Measurements from ENCODE around the gene KLHL21. TPM values are rescaled to one million over a fixed set of nuclear protein-coding genes. Genes with fewer than 3 reads are reported as not detected.
A peak's percentile ranks its signal among the peaks of the same experiment; 100 is the strongest.

The KLHL21 gene
- total and polyA plus RNA-seq, 10 of the 15 experiments (the other 5 are each of a cell fraction or from before 2014, with no cell fraction given) = 0.76 to 12.2 (median 5.2) TPM

DNA sequence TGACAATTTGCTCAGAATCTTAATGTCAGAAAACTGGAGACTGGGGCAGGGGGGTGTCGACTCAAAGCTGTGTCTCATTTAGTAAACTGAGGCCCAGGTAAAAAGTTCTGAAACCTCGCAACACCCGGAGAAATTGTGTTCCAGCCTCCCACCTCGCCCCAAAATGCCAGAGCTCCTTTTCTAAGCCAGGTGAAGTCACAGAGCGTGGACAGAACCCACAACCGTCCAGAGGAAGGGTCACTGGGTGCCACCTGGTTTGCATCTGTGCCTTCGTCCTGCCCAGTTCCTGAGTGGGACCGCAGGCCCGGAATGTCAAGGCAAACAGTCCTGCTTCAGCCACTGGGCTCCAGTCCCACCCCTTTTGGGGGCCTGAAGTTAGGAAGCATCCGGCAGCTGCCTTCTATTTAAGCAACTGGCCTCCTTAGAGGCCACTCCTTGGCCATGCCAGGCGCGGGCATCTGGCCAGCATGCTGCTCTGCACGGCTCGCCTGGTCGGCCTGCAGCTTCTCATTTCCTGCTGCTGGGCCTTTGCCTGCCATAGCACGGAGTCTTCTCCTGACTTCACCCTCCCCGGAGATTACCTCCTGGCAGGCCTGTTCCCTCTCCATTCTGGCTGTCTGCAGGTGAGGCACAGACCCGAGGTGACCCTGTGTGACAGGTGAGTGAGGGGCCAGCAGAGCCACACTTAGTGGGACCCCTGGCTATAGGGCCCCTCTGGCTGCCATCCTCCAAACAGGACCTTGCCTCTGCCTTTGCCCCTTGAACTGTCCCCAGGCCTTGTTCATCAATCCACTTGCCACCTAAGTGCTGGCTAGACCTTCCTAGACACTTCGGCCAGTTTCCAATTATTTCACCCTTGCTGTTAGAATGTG lies 47.5 kb downstream of the KLHL21 start, which contains the start of gene TAS1R1 (continued):
- TF ChIP-seq, protein P1, sequence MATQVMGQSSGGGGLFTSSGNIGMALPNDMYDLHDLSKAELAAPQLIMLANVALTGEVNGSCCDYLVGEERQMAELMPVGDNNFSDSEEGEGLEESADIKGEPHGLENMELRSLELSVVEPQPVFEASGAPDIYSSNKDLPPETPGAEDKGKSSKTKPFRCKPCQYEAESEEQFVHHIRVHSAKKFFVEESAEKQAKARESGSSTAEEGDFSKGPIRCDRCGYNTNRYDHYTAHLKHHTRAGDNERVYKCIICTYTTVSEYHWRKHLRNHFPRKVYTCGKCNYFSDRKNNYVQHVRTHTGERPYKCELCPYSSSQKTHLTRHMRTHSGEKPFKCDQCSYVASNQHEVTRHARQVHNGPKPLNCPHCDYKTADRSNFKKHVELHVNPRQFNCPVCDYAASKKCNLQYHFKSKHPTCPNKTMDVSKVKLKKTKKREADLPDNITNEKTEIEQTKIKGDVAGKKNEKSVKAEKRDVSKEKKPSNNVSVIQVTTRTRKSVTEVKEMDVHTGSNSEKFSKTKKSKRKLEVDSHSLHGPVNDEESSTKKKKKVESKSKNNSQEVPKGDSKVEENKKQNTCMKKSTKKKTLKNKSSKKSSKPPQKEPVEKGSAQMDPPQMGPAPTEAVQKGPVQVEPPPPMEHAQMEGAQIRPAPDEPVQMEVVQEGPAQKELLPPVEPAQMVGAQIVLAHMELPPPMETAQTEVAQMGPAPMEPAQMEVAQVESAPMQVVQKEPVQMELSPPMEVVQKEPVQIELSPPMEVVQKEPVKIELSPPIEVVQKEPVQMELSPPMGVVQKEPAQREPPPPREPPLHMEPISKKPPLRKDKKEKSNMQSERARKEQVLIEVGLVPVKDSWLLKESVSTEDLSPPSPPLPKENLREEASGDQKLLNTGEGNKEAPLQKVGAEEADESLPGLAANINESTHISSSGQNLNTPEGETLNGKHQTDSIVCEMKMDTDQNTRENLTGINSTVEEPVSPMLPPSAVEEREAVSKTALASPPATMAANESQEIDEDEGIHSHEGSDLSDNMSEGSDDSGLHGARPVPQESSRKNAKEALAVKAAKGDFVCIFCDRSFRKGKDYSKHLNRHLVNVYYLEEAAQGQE (IDR thresholded peaks at IDR 0.05; ENCODE audit: low read depth, low read length) = no peak
- no peak for TF ChIP-seq FOXM1 (IDR thresholded peaks at IDR 0.05; ENCODE audit: low read depth, low read length)

DNA sequence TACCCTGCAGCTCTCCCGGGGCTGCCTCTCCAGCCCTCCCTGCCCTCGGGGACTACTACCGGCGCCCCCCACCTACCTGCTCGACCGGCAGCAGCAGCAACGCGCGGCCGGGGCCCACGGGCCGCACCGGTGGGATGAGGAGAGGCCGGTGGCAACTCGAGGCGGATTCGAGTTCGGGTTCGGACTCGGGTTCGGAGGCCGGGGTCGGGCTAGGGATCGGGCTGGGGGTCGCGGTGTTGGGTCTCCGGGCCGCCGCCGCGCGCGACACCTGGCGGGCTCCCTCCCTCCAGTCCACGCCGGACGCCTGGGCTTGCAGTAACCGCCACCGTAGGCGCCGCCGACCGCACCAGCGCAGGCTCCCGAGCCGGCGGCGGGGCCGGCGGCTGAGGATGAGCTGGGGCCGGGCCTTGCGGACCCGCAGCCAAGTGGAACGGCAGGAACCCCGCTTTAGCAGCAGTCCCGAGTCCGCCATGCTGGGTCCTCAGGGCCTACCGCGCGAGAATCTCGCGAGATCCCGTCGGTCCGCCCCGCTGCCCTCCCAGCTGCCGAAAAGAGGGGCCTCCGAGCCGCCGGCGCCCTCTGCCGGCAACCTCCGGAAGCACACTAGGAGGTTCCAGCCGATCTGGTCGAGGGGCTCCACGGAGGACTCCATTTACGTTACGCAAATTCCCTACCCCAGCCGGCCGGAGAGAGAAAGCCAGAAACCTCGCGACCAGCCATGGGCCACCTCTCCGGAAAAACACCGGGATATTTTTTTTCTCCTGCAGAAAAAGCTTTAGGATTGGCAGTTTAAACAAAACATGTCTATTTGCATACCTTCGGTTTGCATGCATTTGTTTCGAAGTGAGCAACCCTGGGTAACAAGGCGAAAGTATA lies 48.4 kb downstream of the KLHL21 start, which contains the start of gene NOL9:
NOL9 (minus strand) TSS at position 483 of the 876 bp plus-strand sequence; CDS start at position 472, 11 bp downstream.
- CTCF ChIA-PET = interaction anchor here (0.7 to 4.6 kb wide), 21 partner anchors 15 to 307 kb away, joined by 3 to 39 read pairs (median 4); partner anchors contain the start of genes KLHL21, PLEKHG5 and ZBTB48
- H2AFZ ChIP-seq (ENCODE audit: control insufficient read depth, low read depth, low read length) = peak within 1 kb of the TSS; percentile 98
- TF ChIP-seq, protein P2, sequence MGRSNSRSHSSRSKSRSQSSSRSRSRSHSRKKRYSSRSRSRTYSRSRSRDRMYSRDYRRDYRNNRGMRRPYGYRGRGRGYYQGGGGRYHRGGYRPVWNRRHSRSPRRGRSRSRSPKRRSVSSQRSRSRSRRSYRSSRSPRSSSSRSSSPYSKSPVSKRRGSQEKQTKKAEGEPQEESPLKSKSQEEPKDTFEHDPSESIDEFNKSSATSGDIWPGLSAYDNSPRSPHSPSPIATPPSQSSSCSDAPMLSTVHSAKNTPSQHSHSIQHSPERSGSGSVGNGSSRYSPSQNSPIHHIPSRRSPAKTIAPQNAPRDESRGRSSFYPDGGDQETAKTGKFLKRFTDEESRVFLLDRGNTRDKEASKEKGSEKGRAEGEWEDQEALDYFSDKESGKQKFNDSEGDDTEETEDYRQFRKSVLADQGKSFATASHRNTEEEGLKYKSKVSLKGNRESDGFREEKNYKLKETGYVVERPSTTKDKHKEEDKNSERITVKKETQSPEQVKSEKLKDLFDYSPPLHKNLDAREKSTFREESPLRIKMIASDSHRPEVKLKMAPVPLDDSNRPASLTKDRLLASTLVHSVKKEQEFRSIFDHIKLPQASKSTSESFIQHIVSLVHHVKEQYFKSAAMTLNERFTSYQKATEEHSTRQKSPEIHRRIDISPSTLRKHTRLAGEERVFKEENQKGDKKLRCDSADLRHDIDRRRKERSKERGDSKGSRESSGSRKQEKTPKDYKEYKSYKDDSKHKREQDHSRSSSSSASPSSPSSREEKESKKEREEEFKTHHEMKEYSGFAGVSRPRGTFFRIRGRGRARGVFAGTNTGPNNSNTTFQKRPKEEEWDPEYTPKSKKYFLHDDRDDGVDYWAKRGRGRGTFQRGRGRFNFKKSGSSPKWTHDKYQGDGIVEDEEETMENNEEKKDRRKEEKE (IDR thresholded peaks at IDR 0.05) = peak; percentile 46; the same call in 1 of the 2 replicates
- TF ChIP-seq EP300 (IDR thresholded peaks at IDR 0.05; ENCODE audit: borderline replicate concordance in 1 of 2, control insufficient read depth in 1 of 2, low read depth in 2 of 2, low read length in 2 of 2) = no peak
- TF ChIP-seq NR2F1 (conservative IDR thresholded peaks at IDR 0.05) = peak; percentile 75
- peak; percentile 54; the same call in 1 of the 2 replicates for TF ChIP-seq NBN (IDR thresholded peaks at IDR 0.05)
- TF ChIP-seq, protein P3, sequence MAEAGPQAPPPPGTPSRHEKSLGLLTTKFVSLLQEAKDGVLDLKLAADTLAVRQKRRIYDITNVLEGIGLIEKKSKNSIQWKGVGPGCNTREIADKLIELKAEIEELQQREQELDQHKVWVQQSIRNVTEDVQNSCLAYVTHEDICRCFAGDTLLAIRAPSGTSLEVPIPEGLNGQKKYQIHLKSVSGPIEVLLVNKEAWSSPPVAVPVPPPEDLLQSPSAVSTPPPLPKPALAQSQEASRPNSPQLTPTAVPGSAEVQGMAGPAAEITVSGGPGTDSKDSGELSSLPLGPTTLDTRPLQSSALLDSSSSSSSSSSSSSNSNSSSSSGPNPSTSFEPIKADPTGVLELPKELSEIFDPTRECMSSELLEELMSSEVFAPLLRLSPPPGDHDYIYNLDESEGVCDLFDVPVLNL (IDR thresholded peaks at IDR 0.05; ENCODE audit: low read depth, low read length) = no peak
- no peak for TF ChIP-seq CBX3 (IDR thresholded peaks at IDR 0.05; ENCODE audit: borderline replicate concordance, low read depth)
- no peak for TF ChIP-seq TCF7 (IDR thresholded peaks at IDR 0.05; ENCODE audit: borderline replicate concordance)
- TF ChIP-seq STAT3 (IDR thresholded peaks at IDR 0.05; ENCODE audit: low read depth, low read length) = no peak

More for the DNA sequence above, 48.4 kb downstream of the KLHL21 start, which contains the start of gene NOL9:
- H3K27ac ChIP-seq (ENCODE audit: control insufficient read depth, insufficient read depth) = peak within 1 kb of the TSS; percentile 78
- DNase-seq (ENCODE audit: low read depth, low spot score) = peak; percentile 68
- H3K9ac ChIP-seq (ENCODE audit: control insufficient read depth, insufficient read depth, low read length) = peak within 1 kb of the TSS; percentile 96
- SMC1A ChIA-PET (ENCODE audit: uncharacterized antibody, unreplicated experiment) = interaction anchor here (0.7 to 1.4 kb wide), 4 partner anchors 9 to 64 kb away, joined by 3 read pairs; no protein-coding TSS in a partner anchor
- H3K9me3 ChIP-seq (replicated peaks; ENCODE audit: control insufficient read depth, insufficient read depth, low read length) = no peaks in the 10 kb centered on the region
- peaks cover 0 to 3% of the 10 kb centered on the region in 2 experiments; a peak in 1 of 4 replicates for H3K36me3 ChIP-seq (ENCODE audit: control insufficient read depth in 2 of 2, insufficient read depth in 2 of 2, low read length in 1 of 2)
- no peaks in the 10 kb centered on the region for H4K20me1 ChIP-seq (ENCODE audit: control insufficient read depth, insufficient read depth)
- peak; percentile 93 for FAIRE-seq
- peaks cover 9% of the 10 kb centered on the region for H3K4me1 ChIP-seq (ENCODE audit: control insufficient read depth, insufficient read depth, low read length)
- H3K27me3 ChIP-seq (replicated peaks in 1 of 2; ENCODE audit: control insufficient read depth in 2 of 2, insufficient read depth in 2 of 2, low read length in 1 of 2) = no peaks in the 10 kb centered on the region
- intact Hi-C loops (cut with micrococcal nuclease; ENCODE audit: unreplicated experiment) (loop anchor here (5.0 kb wide), 1 partner anchor 58 kb away; the partner anchor contains the start of gene PHF13), in situ Hi-C loops (cut with MboI) (no loop called here)
- BruUV-seq (replicated peaks) = no TSS peak
- H3K4me2 ChIP-seq (ENCODE audit: control insufficient read depth, insufficient read depth) = peak within 1 kb of the TSS; percentile 100
- RAD21 ChIA-PET (ENCODE audit: unreplicated experiment) = interaction anchor here (0.9 to 1.5 kb wide), 7 partner anchors 26 to 147 kb away, joined by 3 to 11 read pairs (median 3); partner anchors contain the start of genes DNAJC11, THAP3 and ZBTB48
- under 1% methylated on average over 73 of the region's 87 CpGs for WGBS (ENCODE audit: insufficient coverage, insufficient replicate concordance, low lambda C conversion rate, missing lambda C conversion rate)
- peak within 1 kb of the TSS; percentile 78 for H3K4me3 ChIP-seq
- POLR2A ChIA-PET = interaction anchor here (0.6 to 1.6 kb wide), 4 partner anchors 26 to 293 kb away, joined by 3 to 5 read pairs (median 3); partner anchors contain the start of genes PHF13 and ZBTB48
- peaks cover 21% of the 10 kb centered on the region for H3K79me2 ChIP-seq (ENCODE audit: control insufficient read depth, insufficient read depth, low read length)
- peak; percentile 99 for ATAC-seq

All from GM12878 (cell line).